ENCODE data around the gene PRR18. TPM values are rescaled to one million over a fixed set of nuclear protein-coding genes. Genes with fewer than 3 reads are reported as not detected.

PRR18 gene
- total RNA-seq, 2 donors from 2014 or later, result 0.27 TPM; not detected in 1

DNA sequence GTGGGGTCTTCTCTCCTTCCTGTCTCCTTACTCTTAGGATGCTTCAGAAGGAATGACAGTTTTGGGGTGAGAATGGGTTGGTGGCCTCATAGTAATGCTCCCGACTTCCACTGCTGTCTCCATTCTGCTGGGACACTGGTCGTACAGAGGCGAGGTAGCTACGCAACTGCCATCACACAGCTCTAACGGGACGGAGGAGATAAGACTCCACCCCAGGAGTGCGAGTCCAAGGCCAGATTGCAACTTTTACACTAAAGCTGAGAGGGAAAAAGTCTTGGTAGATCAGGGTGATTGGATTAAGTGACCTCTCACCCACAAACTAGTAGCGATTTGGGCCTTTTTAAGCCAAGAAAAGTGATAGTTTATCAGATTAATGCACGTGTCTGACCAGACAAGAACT, 1.8 kb upstream of the PRR18 start:
- Histone ChIP-seq H3K4me3 (no peak overlapping the region), H3K27me3 (replicated peaks; ENCODE audit: insufficient read depth) (no peaks in the 10 kb centered on the region), H3K36me3 (no peaks in the 10 kb centered on the region), H3K9me3 (no peaks in the 10 kb centered on the region), H3K4me1 (replicated peaks) (no peaks in the 10 kb centered on the region), H3K27ac (no peak overlapping the region)
- intact Hi-C loops (cut with DNase I), result no loop called here
- no peak for DNase-seq (ENCODE audit: low spot score)
- WGBS, result 88% methylated on average over 9 of the region's 9 CpGs
- TF ChIP-seq POLR2AphosphoS5 (IDR thresholded peaks at IDR 0.05), result no peak
- TF ChIP-seq, protein P1, sequence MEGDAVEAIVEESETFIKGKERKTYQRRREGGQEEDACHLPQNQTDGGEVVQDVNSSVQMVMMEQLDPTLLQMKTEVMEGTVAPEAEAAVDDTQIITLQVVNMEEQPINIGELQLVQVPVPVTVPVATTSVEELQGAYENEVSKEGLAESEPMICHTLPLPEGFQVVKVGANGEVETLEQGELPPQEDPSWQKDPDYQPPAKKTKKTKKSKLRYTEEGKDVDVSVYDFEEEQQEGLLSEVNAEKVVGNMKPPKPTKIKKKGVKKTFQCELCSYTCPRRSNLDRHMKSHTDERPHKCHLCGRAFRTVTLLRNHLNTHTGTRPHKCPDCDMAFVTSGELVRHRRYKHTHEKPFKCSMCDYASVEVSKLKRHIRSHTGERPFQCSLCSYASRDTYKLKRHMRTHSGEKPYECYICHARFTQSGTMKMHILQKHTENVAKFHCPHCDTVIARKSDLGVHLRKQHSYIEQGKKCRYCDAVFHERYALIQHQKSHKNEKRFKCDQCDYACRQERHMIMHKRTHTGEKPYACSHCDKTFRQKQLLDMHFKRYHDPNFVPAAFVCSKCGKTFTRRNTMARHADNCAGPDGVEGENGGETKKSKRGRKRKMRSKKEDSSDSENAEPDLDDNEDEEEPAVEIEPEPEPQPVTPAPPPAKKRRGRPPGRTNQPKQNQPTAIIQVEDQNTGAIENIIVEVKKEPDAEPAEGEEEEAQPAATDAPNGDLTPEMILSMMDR (IDR thresholded peaks at IDR 0.05), result no peak
- TF ChIP-seq POLR2A (IDR thresholded peaks at IDR 0.05), result no peak

DNA sequence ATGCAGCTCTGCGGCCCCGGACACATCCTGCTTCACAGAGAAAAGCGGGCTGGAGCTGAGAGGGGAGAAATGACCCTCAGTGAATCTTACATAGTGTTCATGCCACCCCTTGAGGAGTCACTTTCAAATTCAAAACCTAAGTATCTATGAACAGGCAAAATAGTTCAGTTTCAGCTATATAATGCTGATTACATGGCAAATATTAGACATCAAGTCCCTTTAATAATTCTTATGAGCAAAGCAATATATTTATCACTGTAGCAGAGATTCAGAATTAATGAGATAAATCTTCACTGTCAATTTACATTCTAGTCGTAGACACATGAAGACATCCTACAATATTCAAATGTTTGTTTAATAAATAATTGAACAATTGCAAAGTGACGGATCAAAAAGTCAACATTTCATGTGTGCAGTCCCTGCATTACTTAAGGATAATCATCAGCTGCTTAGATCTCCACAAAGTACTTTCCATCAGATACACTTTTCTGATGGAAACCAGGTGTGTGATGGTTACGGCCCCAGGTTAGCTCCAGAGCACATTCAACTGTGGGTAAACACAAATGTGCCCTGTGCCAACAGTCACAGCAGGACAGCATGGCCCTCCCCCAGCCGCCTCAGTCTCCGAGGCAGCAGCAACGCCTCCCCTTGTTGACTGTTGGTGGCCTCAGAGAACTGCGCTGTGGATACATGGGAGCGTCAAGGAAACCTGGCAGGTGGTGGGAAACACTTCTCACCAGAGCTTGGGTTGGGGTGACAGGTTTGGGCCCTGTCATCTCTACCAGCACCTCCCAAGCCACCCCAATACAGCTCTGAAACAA, 787 bp upstream of the PRR18 start:
- Histone ChIP-seq H3K4me3 (no peak overlapping the region), H3K9me3 (no peaks in the 10 kb centered on the region), H3K27me3 (replicated peaks; ENCODE audit: insufficient read depth) (no peaks in the 10 kb centered on the region), H3K4me1 (replicated peaks) (no peaks in the 10 kb centered on the region), H3K36me3 (no peaks in the 10 kb centered on the region), H3K27ac (no peak overlapping the region)
- WGBS, result 49% methylated on average over 11 of the region's 11 CpGs
- DNase-seq (ENCODE audit: low spot score), result no peak
- no peak for TF ChIP-seq POLR2AphosphoS5 (IDR thresholded peaks at IDR 0.05)
- TF ChIP-seq POLR2A (IDR thresholded peaks at IDR 0.05), result no peak
- TF ChIP-seq, protein P1 (IDR thresholded peaks at IDR 0.05), result no peak
- intact Hi-C loops (cut with DNase I), result no loop called here

DNA sequence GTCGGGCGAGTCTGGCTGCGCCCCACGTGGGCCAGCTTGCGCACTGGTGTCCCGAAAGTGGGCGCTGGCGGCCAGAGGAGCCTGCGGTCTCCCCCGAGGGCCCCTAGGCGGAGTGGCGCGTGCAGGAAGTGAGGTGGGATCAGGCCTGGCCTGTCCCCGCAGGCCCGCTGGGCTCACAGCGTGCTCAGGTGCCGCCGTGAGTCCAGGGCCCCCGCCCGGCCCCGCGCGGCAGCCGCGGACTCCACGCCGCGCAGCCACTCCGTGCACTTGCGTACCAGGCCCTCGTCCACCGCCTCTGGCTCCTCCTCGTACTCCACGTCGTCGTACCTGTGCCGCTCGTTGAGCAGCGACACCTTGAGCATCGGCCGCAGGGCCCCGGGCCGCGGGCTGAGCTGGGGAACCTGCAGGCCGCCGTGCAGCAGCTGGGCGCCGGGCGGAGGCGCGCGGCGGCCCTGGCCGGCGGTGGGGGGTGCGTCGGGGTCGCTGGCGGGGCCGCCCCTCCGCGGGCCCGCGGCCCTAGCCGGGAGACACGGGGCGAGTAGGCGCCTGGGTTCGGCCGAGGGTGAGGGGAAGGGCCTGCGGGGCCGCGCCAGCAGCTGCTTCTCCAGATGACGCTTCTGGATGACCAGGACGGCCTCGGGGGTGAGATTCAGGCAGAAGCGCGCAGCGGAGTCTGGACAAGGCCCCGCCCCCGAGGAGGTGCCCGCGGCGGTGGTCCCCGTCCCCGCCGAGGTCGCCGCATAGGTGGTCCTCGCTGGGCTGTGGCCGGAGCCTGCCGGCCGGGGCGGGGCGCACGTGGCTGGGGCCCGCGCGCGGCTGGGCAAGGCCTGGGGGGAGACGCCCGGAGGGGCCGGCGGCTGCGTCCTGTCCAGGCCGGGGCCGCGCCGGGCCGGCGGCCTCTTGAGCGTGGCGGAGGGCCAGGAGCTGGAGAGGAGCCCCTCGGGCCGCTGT, 835 bp downstream of the PRR18 start:
- no peaks in the 10 kb centered on the region for H3K4me1 ChIP-seq (replicated peaks)
- no peak for DNase-seq (ENCODE audit: low spot score)
- no peaks in the 10 kb centered on the region for H3K36me3 ChIP-seq
- 1% methylated on average over 80 of the region's 115 CpGs for whole genome bisulfite sequencing
- TF ChIP-seq, protein P1 (IDR thresholded peaks at IDR 0.05), result no peak
- TF ChIP-seq POLR2AphosphoS5 (IDR thresholded peaks at IDR 0.05) (no peak), POLR2A (IDR thresholded peaks at IDR 0.05) (no peak)
- H3K27ac ChIP-seq, result no peak overlapping the region
- H3K27me3 ChIP-seq (replicated peaks; ENCODE audit: insufficient read depth), result no peaks in the 10 kb centered on the region
- H3K4me3 ChIP-seq, result peak overlapping the region; percentile 28 to 43
- intact Hi-C loops (cut with DNase I), result no loop called here
- no peaks in the 10 kb centered on the region for H3K9me3 ChIP-seq

DNA sequence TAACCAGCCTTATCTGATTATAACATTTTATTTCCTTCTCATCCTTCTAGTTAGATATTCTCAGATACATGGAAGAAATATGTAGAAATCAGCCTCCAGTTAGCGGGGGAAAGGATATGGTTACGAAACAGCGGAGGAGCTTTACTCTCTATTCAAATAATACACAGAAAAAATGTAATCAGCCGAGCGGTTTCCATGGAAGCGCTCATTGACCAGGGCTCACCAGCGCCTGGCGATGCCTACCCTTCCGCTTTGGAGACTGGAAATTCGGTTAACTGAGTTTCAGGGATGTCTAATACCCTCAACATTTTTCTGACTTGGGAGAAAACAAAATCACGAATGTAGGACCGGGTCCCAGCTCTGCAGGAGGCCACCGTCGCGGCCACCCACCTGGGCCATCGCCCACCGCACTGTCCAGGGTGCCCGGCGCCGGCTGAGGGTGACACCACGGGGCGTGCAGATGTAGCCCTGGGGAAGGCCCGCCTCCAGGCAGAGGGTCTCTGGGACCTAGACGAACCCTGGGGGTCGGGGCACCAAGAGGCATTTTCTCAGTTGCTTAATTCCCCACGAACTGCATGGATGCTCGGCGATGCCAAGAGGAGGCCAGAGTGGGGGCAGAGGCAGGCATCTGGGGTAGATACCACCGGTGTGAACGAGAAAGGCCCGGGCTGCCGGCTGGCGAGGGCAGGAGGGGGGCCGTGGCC, 1.7 kb downstream of the PRR18 start:
- no peak for DNase-seq (ENCODE audit: low spot score)
- Histone ChIP-seq H3K4me1 (replicated peaks) (no peaks in the 10 kb centered on the region), H3K9me3 (no peaks in the 10 kb centered on the region), H3K36me3 (no peaks in the 10 kb centered on the region), H3K4me3 (peak overlapping the region; percentile 28 to 43), H3K27me3 (replicated peaks; ENCODE audit: insufficient read depth) (no peaks in the 10 kb centered on the region), H3K27ac (no peak overlapping the region)
- TF ChIP-seq, protein P1 (IDR thresholded peaks at IDR 0.05), result no peak
- TF ChIP-seq POLR2A (IDR thresholded peaks at IDR 0.05) (no peak), POLR2AphosphoS5 (IDR thresholded peaks at IDR 0.05) (no peak)
- intact Hi-C loops (cut with DNase I), result no loop called here
- 63% methylated on average over 31 of the region's 34 CpGs for WGBS
